SK-N-SH (cell line): Measurements from ENCODE around the gene ARFGAP1. TPM values are rescaled to one million over a fixed set of nuclear protein-coding genes. Genes with fewer than 3 reads are reported as not detected.

Source experiments
- CTCF ChIA-PET: fragments of 300-600, 350-600 bp; formaldehyde crosslinking; extraction: SDS; loops from one replicate; lab custom pipeline; 2021; lab: Yijun Ruan, JAX
- POLR2A ChIA-PET: fragments of 350-600 bp; sonication (Branson Sonifier 250); formaldehyde crosslinking; extraction: SDS; loops from one replicate; lab custom pipeline; 2020; ENCODE audit warnings: antibody characterized with exemption, inconsistent platforms; lab: Yijun Ruan, JAX
- DNase-seq: peaks from one replicate; pipeline ENCODE4 v3.0.0; 2012
- H2AFZ ChIP-seq: fragments of 200-600 bp; sonication (generic); 2 replicates; pipeline ENCODE4 v1.8.1; 2016; ENCODE audit warnings: antibody characterized with exemption, mild to moderate bottlenecking, low read depth
- H3F3A ChIP-seq: fragments of 200-600 bp; sonication (generic); replicated peaks from 2 replicates; pipeline ENCODE3; 2016; ENCODE audit warnings: antibody characterized with exemption, mild to moderate bottlenecking; ENCODE audit not compliant: insufficient read depth
- H3K27ac ChIP-seq, 2 experiments: fragments of 200-500 bp in 1 of 2; fragments of 200-600 bp in 1 of 2; sonication (Bioruptor generic) in 1 of 2; sonication (generic), shearing (Covaris generic) in 1 of 2; 2 replicates each; pipeline versions ENCODE4 v1.5.1 to v1.6.1; 2014 to 2016; ENCODE audit warnings: low read depth in 2 of 2, inconsistent platforms in 1 of 2, low read length in 1 of 2, mild to moderate bottlenecking in 1 of 2, mixed read lengths in 1 of 2
- H3K27me3 ChIP-seq: fragments of 200-600 bp; sonication (generic), shearing (Covaris generic); 2 replicates; pipeline ENCODE4 v1.6.1; 2016; ENCODE audit warnings: mixed run types; ENCODE audit not compliant: insufficient read depth
- H3K36me3 ChIP-seq, 2 experiments: fragments of 200-500 bp in 1 of 2; fragments of 200-600 bp in 1 of 2; sonication (Bioruptor generic) in 1 of 2; sonication (generic) in 1 of 2; replicated peaks in 1 of 2; 2 replicates each; pipeline versions ENCODE3 to v1.5.1; 2014 to 2016; ENCODE audit warnings: low read length in 1 of 2, mild to moderate bottlenecking in 1 of 2; ENCODE audit not compliant: insufficient read depth in 2 of 2, control insufficient read depth in 1 of 2
- H3K4me1 ChIP-seq, 2 experiments: fragments of 200-500 bp in 1 of 2; fragments of 200-600 bp in 1 of 2; sonication (Bioruptor generic) in 1 of 2; sonication (generic), shearing (Covaris generic) in 1 of 2; 2 replicates each; pipeline versions ENCODE4 v1.5.1 to v1.6.1; 2014 to 2016; ENCODE audit warnings: low read depth in 1 of 2, low read length in 1 of 2, mixed run types in 1 of 2; ENCODE audit not compliant: insufficient read depth in 2 of 2, control insufficient read depth in 1 of 2
- H3K4me2 ChIP-seq: fragments of 200-600 bp; sonication (generic), shearing (Covaris generic); 2 replicates; pipeline ENCODE4 v1.6.1; 2017; ENCODE audit warnings: mixed run types
- H3K4me3 ChIP-seq, 2 experiments: fragments of 200-500 bp in 1 of 2; fragments of 200-600 bp in 1 of 2; sonication (Bioruptor generic) in 1 of 2; sonication (generic), shearing (Covaris generic) in 1 of 2; 2 replicates each; pipeline versions ENCODE4 v1.5.1 to v1.8.1; 2014 to 2016; ENCODE audit warnings: low read depth in 2 of 2, inconsistent platforms in 1 of 2, low read length in 1 of 2, mild to moderate bottlenecking in 1 of 2, mixed read lengths in 1 of 2, moderate library complexity in 1 of 2
- H3K79me2 ChIP-seq: fragments of 200-600 bp; sonication (generic); 2 replicates; pipeline ENCODE4 v1.8.1; 2017; ENCODE audit warnings: mild to moderate bottlenecking; ENCODE audit not compliant: insufficient read depth
- H3K9ac ChIP-seq: fragments of 200-600 bp; sonication (generic); 2 replicates; pipeline ENCODE4 v1.6.1; 2017; ENCODE audit warnings: mixed run types
- H3K9me2 ChIP-seq: fragments of 200-600 bp; sonication (generic); 2 replicates; pipeline ENCODE4 v1.6.1; 2017; ENCODE audit warnings: mixed run types
- H3K9me3 ChIP-seq: fragments of 200-600 bp; sonication (generic); 2 replicates; pipeline ENCODE4 v1.6.1; 2017; ENCODE audit warnings: mixed run types, mild to moderate bottlenecking, moderate library complexity
- H4K20me1 ChIP-seq: fragments of 200-600 bp; sonication (generic); 2 replicates; pipeline ENCODE4 v1.6.1; 2017; ENCODE audit warnings: mild to moderate bottlenecking, mixed run types; ENCODE audit not compliant: insufficient read depth
- CHD2 ChIP-seq: fragments of 150-350 bp; IDR thresholded peaks from 2 replicates; pipeline ENCODE4 v1.6.1; 2018; ENCODE audit warnings: low read length; ENCODE audit not compliant: partially characterized antibody
- CTCF ChIP-seq: fragments of 200-600 bp; sonication (generic); IDR thresholded peaks from 2 replicates; pipeline ENCODE4 v1.6.1; 2017; ENCODE audit warnings: antibody characterized with exemption, mild to moderate bottlenecking, moderate library complexity
- ELF1 ChIP-seq: IDR thresholded peaks from 2 replicates; pipeline ENCODE4 v1.4.0; 2012
- EP300 ChIP-seq, 2 experiments: IDR thresholded peaks; 2 replicates each; pipeline versions ENCODE4 v1.4.0 to v1.6.1; 2012; ENCODE audit warnings: borderline replicate concordance in 1 of 2, low read depth in 1 of 2, low read length in 1 of 2
- EZH2phosphoT487 ChIP-seq: fragments of 200-600 bp; sonication (generic); IDR thresholded peaks from 2 replicates; pipeline ENCODE4 v1.6.1; 2017; ENCODE audit warnings: low read depth, mixed run types, mild to moderate bottlenecking, antibody characterized with exemption, moderate library complexity, borderline replicate concordance
- FOXM1 ChIP-seq: IDR thresholded peaks from 2 replicates; pipeline ENCODE4 v1.4.0; 2012; ENCODE audit warnings: low read depth, mild to moderate bottlenecking
- GABPA ChIP-seq: IDR thresholded peaks from 2 replicates; pipeline ENCODE4 v1.4.0; 2012; ENCODE audit warnings: low read depth, mild to moderate bottlenecking
- MEF2A ChIP-seq: IDR thresholded peaks from 2 replicates; pipeline ENCODE4 v1.4.0; 2012; ENCODE audit warnings: low read depth, borderline replicate concordance
- MXI1 ChIP-seq: IDR thresholded peaks from 2 replicates; pipeline ENCODE4 v1.6.1; 2012; ENCODE audit warnings: mild to moderate bottlenecking, low read depth, low read length, improper control_type of control experiment
- NRF1 ChIP-seq: IDR thresholded peaks from 2 replicates; pipeline ENCODE4 v1.6.1; 2012; ENCODE audit warnings: low read depth, mild to moderate bottlenecking, low read length
- PBX3 ChIP-seq: IDR thresholded peaks from 2 replicates; pipeline ENCODE4; 2012
- POLR2AphosphoS5 ChIP-seq: IDR thresholded peaks from 2 replicates; pipeline ENCODE4 v1.6.1; 2012; ENCODE audit warnings: low read depth, low read length
- RAD21 ChIP-seq: IDR thresholded peaks from 2 replicates; pipeline ENCODE4 v1.6.1; 2012; ENCODE audit warnings: mild to moderate bottlenecking, low read length
- SMC3 ChIP-seq: IDR thresholded peaks from 2 replicates; pipeline ENCODE4 v1.6.1; 2012; ENCODE audit warnings: low read depth, low read length, improper control_type of control experiment
- TAF1 ChIP-seq: IDR thresholded peaks from 2 replicates; pipeline ENCODE4 v1.6.1; 2012; ENCODE audit warnings: low read depth, mild to moderate bottlenecking, low read length, moderate library complexity, borderline replicate concordance
- TCF12 ChIP-seq: IDR thresholded peaks from 2 replicates; pipeline ENCODE4 v1.4.0; 2012
- TEAD4 ChIP-seq: IDR thresholded peaks from 2 replicates; pipeline ENCODE4 v1.4.0; 2012; ENCODE audit warnings: mild to moderate bottlenecking, borderline replicate concordance; ENCODE audit not compliant: insufficient read depth
- USF2 ChIP-seq: fragments of 150-350 bp; IDR thresholded peaks from 2 replicates; pipeline ENCODE4 v1.6.1; 2017; ENCODE audit warnings: antibody characterized with exemption, low read length, low read depth, borderline replicate concordance
- YY1 ChIP-seq: IDR thresholded peaks from 2 replicates; pipeline ENCODE4 v1.4.0; 2012; ENCODE audit warnings: low read depth, mild to moderate bottlenecking
- WGBS: methylation state at CpG from one replicate; pipeline ENCODE4 v1.1.6; 2017; ENCODE audit warnings: low lambda C conversion rate; 5-methylcytosine and 5-hydroxymethylcytosine counted together
- polyA plus RNA-seq, 3 experiments: library from polyadenylated mRNA; depleted of rRNA; stranded (reverse); fragments of >200 nt; gene quantifications; 2 replicates each; pipeline ENCODE4 v1.2.3, GENCODE V29; 2012
- TF ChIP-seq, protein P1 (sequence below): IDR thresholded peaks from 2 replicates; pipeline ENCODE4 v1.6.1; 2012; ENCODE audit warnings: mild to moderate bottlenecking, low read depth, low read length, moderate library complexity

The ARFGAP1 gene
- polyA plus RNA-seq, 1 of the 3 experiments (the other 2 are of a cell fraction) = 72.7 TPM

DNA sequence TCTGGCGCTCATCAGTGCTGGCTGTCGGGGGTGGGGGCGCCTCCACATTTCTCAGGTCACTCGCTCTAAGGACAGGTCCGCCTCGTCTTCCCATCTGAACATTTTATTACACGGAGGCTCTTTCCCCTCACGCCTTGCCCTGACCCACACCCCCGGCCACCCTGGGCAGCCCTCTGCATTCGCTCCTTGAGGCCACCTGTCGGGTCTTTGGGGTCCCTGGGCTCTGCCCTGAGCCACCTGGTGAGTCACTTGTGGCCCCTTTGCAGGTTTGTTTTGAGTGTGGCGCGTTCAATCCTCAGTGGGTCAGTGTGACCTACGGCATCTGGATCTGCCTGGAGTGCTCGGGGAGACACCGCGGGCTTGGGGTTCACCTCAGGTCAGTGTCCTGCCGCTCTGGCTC, 3.2 kb downstream of the ARFGAP1 start:
- H3K36me3 ChIP-seq = peaks cover 19 to 45% of the 10 kb centered on the region in 2 experiments
- CTCF ChIA-PET = no interaction called here

More for the DNA sequence above, 3.2 kb downstream of the ARFGAP1 start:
- H4K20me1 ChIP-seq = peaks cover 52% of the 10 kb centered on the region
- H3K79me2 ChIP-seq = peaks cover 58% of the 10 kb centered on the region
- H3K4me2 ChIP-seq = no peak overlapping the region
- H3K27ac ChIP-seq = no peak overlapping the region
- POLR2A ChIA-PET = no interaction called here
- H3F3A ChIP-seq = no peaks in the 10 kb centered on the region
- no peaks in the 10 kb centered on the region for H3K9me2 ChIP-seq
- H3K27me3 ChIP-seq = no peaks in the 10 kb centered on the region
- H2AFZ ChIP-seq = no peak overlapping the region
- WGBS = 87% methylated on average over 9 of the region's 18 CpGs
- no peaks in the 10 kb centered on the region for H3K9me3 ChIP-seq
- DNase-seq = no peak
- no peak overlapping the region for H3K9ac ChIP-seq
- H3K4me3 ChIP-seq = no peak overlapping the region
- TF ChIP-seq GABPA (no peak), CHD2 (no peak), MEF2A (no peak), PBX3 (no peak), TCF12 (no peak), ELF1 (no peak), SMC3 (no peak), YY1 (no peak), MXI1 (no peak), FOXM1 (no peak), TAF1 (no peak), RAD21 (no peak), EZH2phosphoT487 (no peak), TEAD4 (no peak), POLR2AphosphoS5 (no peak), EP300 (IDR thresholded peaks at IDR 0.05; ENCODE audit: borderline replicate concordance in 1 of 2, low read depth in 1 of 2, low read length in 1 of 2) (no peak), USF2 (no peak), NRF1 (no peak), CTCF (no peak)
- TF ChIP-seq, protein P1, sequence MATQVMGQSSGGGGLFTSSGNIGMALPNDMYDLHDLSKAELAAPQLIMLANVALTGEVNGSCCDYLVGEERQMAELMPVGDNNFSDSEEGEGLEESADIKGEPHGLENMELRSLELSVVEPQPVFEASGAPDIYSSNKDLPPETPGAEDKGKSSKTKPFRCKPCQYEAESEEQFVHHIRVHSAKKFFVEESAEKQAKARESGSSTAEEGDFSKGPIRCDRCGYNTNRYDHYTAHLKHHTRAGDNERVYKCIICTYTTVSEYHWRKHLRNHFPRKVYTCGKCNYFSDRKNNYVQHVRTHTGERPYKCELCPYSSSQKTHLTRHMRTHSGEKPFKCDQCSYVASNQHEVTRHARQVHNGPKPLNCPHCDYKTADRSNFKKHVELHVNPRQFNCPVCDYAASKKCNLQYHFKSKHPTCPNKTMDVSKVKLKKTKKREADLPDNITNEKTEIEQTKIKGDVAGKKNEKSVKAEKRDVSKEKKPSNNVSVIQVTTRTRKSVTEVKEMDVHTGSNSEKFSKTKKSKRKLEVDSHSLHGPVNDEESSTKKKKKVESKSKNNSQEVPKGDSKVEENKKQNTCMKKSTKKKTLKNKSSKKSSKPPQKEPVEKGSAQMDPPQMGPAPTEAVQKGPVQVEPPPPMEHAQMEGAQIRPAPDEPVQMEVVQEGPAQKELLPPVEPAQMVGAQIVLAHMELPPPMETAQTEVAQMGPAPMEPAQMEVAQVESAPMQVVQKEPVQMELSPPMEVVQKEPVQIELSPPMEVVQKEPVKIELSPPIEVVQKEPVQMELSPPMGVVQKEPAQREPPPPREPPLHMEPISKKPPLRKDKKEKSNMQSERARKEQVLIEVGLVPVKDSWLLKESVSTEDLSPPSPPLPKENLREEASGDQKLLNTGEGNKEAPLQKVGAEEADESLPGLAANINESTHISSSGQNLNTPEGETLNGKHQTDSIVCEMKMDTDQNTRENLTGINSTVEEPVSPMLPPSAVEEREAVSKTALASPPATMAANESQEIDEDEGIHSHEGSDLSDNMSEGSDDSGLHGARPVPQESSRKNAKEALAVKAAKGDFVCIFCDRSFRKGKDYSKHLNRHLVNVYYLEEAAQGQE = no peak
- peaks cover 0 to 20% of the 10 kb centered on the region in 2 experiments; a peak in 2 of 4 replicates for H3K4me1 ChIP-seq
